SH-SY5Y (cell line): ENCODE data around the gene KPTN.

Source experiments
- GATA2 ChIP-seq: IDR thresholded peaks from 2 replicates; pipeline ENCODE4 v1.6.1; 2011; ENCODE audit warnings: mild to moderate bottlenecking, low read depth, low read length
- GATA3 ChIP-seq: IDR thresholded peaks from 2 replicates; pipeline ENCODE4 v1.6.1; 2011; ENCODE audit warnings: low read depth, mild to moderate bottlenecking, low read length, moderate library complexity

DNA sequence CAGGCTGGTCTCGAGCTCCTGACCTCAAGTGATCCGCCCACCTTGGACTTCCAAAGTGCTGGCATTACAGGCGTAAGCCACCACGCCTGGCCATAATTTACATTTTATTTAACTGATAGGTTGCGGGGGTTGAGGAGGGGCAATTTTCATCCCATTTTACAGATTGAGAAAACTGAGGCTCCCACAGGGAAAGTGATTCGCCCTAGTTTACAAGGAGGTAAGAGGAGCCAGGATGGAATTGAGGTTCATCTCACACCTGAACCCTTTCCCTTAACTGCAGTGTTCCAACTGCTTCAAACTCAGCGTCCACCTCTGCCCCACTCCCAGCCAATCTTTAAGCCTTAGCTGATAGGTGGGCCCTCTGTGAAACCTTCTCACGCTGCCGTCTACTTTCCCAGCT, 34.8 kb upstream of the KPTN start:
- TF ChIP-seq GATA2 (no peak), GATA3 (no peak)
